GM13977 (cell line): ENCODE results near the gene NPAS3.

Experiments used
- DNase-seq: peaks from one replicate; pipeline ENCODE4 v3.0.0; 2012; ENCODE audit warnings: low spot score
- CTCF ChIP-seq: IDR thresholded peaks from 2 replicates; pipeline ENCODE4 v1.5.1; 2012; ENCODE audit warnings: mild to moderate bottlenecking, control low read depth; ENCODE audit not compliant: insufficient read depth; ENCODE audit errors: extremely low read depth, missing control alignments
- in situ Hi-C: fragments of 300-500 bp; cut with MboI; formaldehyde crosslinking; loops from one replicate; pipeline ENCODE4 v1.12.0; 2022; ENCODE audit warnings: low sequenced_read_pairs, low pct_unique_long_range_greater_than_20kb, mixed read lengths, inconsistent platforms; ENCODE audit not compliant: unreplicated experiment

NPAS3 gene

GRCh38 chr14:33287189-33287588 is 348.5 kb downstream of the NPAS3 start:
- in situ Hi-C loops = no loop called here
- no peak for TF ChIP-seq CTCF
- no peak for DNase-seq

- in situ Hi-C loops = no loop called here
- no peak for DNase-seq
- no peak for TF ChIP-seq CTCF
These were observed 352.0 kb downstream of the NPAS3 start for GRCh38 chr14:33290641-33291040.

GRCh38 chr14:33291529-33292104 is 352.9 kb downstream of the NPAS3 start:
- TF ChIP-seq CTCF = no peak
- no peak for DNase-seq
- in situ Hi-C loops = no loop called here

- in situ Hi-C loops = no loop called here
- TF ChIP-seq CTCF = no peak
- DNase-seq = no peak
These were observed 355.7 kb downstream of the NPAS3 start for GRCh38 chr14:33294419-33294818.

GRCh38 chr14:33297565-33297964 is 358.9 kb downstream of the NPAS3 start:
- in situ Hi-C loops = no loop called here
- no peak for TF ChIP-seq CTCF
- DNase-seq = no peak

- no peak for DNase-seq
- in situ Hi-C loops = no loop called here
- no peak for TF ChIP-seq CTCF
These were observed 369.1 kb downstream of the NPAS3 start for GRCh38 chr14:33307691-33308251.
